Memory B cell (primary cell): ENCODE measurements around the gene TLCD3B.
A peak's percentile ranks its signal among the peaks of the same experiment; 100 is the strongest.

Source experiments
- ATAC-seq: fragments of 150-1000 bp; cut with Tn5 transposase; 2 replicates; pipeline ENCODE4 v1.10.0; 2021; ENCODE audit warnings: low read depth, mild to moderate bottlenecking, moderate library complexity
- DNase-seq, 2 donors: peaks; one replicate each; pipeline ENCODE4 v3.0.0; 2022; ENCODE audit warnings: low spot score in 2 of 2
- H3K27ac Mint-ChIP-seq: one replicate; pipeline ENCODE4 v1.8.0; 2022; ENCODE audit warnings: mild to moderate bottlenecking, moderate library complexity, mixed read lengths
- H3K27me3 Mint-ChIP-seq: one replicate; pipeline ENCODE4 v1.8.0; 2022; ENCODE audit warnings: mixed read lengths
- H3K36me3 Mint-ChIP-seq: one replicate; pipeline ENCODE4 v1.8.0; 2022; ENCODE audit warnings: mild to moderate bottlenecking, mixed read lengths
- H3K4me1 Mint-ChIP-seq: one replicate; pipeline ENCODE4 v1.8.0; 2022; ENCODE audit warnings: mixed read lengths
- H3K4me3 Mint-ChIP-seq: one replicate; pipeline ENCODE4 v1.8.0; 2022; ENCODE audit warnings: mild to moderate bottlenecking, moderate library complexity, mixed read lengths
- H3K9me3 Mint-ChIP-seq: one replicate; pipeline ENCODE4 v1.8.0; 2022; ENCODE audit warnings: mixed read lengths

TLCD3B gene

DNA sequence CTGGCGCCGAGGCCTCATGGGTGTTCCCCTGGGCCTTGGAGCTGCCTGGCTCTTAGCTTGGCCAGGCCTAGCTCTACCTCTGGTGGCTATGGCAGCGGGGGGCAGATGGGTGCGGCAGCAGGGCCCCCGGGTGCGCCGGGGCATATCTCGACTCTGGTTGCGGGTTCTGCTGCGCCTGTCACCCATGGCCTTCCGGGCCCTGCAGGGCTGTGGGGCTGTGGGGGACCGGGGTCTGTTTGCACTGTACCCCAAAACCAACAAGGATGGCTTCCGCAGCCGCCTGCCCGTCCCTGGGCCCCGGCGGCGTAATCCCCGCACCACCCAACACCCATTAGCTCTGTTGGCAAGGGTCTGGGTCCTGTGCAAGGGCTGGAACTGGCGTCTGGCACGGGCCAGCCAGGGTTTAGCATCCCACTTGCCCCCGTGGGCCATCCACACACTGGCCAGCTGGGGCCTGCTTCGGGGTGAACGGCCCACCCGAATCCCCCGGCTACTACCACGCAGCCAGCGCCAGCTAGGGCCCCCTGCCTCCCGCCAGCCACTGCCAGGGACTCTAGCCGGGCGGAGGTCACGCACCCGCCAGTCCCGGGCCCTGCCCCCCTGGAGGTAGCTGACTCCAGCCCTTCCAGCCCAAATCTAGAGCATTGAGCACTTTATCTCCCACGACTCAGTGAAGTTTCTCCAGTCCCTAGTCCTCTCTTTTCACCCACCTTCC, 43.5 kb downstream of the TLCD3B start:
- Mint-ChIP-seq H3K9me3 (no peaks in the 10 kb centered on the region), H3K27ac (no peak overlapping the region), H3K27me3 (no peaks in the 10 kb centered on the region), H3K4me1 (peaks cover 6% of the 10 kb centered on the region), H3K36me3 (peaks cover 37% of the 10 kb centered on the region), H3K4me3 (no peak overlapping the region)
- DNase-seq (no peak), ATAC-seq (no peak)

DNA sequence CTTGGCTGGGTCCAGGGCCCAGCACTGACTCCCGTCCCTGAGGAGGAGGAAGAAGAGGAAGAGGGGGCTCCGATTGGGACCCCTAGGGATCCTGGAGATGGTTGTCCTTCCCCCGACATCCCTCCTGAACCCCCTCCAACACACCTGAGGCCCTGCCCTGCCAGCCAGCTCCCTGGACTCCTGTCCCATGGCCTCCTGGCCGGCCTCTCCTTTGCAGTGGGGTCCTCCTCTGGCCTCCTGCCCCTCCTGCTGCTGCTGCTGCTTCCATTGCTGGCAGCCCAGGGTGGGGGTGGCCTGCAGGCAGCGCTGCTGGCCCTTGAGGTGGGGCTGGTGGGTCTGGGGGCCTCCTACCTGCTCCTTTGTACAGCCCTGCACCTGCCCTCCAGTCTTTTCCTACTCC, 44.1 kb downstream of the TLCD3B start:
- H3K27ac Mint-ChIP-seq: no peak overlapping the region
- no peak overlapping the region for H3K4me3 Mint-ChIP-seq
- ATAC-seq: no peak
- DNase-seq: no peak
- no peaks in the 10 kb centered on the region for H3K27me3 Mint-ChIP-seq
- peaks cover 40% of the 10 kb centered on the region for H3K36me3 Mint-ChIP-seq
- no peaks in the 10 kb centered on the region for H3K9me3 Mint-ChIP-seq
- H3K4me1 Mint-ChIP-seq: peaks cover 6% of the 10 kb centered on the region

DNA sequence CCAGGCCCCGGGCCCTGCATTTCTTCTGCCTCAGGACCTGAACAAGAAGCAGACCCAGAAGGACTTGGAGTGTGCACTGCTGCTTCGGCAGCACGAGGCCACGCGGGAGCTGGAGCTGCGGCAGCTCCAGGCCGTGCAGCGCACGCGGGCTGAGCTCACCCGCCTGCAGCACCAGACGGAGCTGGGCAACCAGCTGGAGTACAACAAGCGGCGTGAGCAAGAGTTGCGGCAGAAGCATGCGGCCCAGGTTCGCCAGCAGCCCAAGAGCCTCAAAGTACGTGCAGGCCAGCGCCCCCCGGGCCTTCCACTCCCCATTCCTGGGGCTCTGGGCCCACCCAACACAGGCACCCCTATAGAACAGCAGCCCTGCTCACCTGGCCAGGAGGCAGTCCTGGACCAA, 44.8 kb downstream of the TLCD3B start:
- Mint-ChIP-seq H3K9me3 (no peaks in the 10 kb centered on the region), H3K36me3 (peaks cover 40% of the 10 kb centered on the region), H3K27ac (no peak overlapping the region), H3K4me3 (no peak overlapping the region), H3K27me3 (no peaks in the 10 kb centered on the region), H3K4me1 (peaks cover 6% of the 10 kb centered on the region)
- ATAC-seq (no peak), DNase-seq (no peak)

DNA sequence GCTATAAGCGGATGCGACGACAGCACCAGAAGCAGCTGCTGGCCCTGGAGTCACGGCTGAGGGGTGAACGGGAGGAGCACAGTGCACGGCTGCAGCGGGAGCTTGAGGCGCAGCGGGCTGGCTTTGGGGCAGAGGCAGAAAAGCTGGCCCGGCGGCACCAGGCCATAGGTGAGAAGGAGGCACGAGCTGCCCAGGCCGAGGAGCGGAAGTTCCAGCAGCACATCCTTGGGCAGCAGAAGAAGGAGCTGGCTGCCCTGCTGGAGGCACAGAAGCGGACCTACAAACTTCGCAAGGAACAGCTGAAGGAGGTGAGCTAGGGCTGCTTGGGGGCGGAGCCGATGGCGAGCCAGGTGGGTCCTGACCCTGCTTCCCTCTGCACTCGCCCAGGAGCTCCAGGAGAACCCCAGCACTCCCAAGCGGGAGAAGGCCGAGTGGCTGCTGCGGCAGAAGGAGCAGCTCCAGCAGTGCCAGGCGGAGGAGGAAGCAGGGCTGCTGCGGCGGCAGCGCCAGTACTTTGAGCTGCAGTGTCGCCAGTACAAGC, 45.7 kb downstream of the TLCD3B start:
- Mint-ChIP-seq H3K27me3 (no peaks in the 10 kb centered on the region), H3K4me1 (peaks cover 6% of the 10 kb centered on the region), H3K4me3 (no peak overlapping the region), H3K9me3 (no peaks in the 10 kb centered on the region), H3K27ac (no peak overlapping the region), H3K36me3 (peaks cover 40% of the 10 kb centered on the region)
- DNase-seq (no peak), ATAC-seq (no peak)

DNA sequence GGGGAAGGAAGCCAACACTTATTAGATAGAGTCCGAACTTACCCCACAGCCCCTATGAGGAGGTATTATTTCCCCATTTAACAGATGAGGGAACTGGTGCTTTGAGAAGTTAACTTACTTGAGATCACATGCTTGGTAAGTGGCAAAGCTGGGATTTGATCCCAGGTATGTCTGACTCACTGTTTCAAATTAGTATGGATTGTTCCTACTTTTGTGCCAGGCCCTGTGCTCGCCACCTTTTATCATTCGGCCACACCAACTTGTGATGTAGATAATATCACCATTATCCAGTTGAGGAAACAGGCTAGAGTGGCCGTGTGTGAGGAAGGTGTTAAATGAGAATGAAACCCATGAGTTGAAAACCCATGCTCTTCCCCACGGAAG, 46.3 kb downstream of the TLCD3B start:
- H3K36me3 Mint-ChIP-seq: peaks cover 44% of the 10 kb centered on the region

DNA sequence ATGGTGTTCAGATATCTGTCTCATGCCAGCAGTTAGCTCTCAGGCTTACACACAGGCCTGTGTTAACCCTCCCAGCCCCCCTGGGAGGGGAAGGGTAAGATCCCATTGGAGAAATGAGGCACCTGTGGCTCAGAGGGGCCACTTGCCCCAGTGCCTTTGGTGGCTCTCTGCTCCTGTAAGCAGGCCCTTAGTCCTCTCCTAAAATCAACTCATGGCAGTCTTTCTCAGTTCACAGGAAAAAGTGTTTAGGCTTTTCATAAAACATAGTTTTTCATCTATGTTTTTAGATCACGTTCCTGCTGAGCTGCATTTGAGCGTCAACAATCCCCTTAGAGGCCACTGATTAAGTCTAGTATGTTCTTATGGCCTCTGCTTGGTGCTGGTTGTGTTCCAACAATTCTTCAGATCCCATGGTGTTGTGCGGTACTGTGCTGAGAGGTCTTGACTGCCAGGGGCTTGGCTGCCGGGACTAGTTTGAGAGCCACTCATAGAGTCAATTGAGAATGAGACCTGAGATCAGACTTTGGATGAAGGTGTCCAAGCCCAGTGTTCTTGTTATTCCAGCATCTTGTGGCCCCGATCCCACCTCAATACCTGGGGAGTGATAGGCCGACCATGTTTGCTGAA, 46.8 kb downstream of the TLCD3B start:
- Mint-ChIP-seq H3K36me3 (peaks cover 44% of the 10 kb centered on the region), H3K4me3 (no peak overlapping the region), H3K27ac (no peak overlapping the region), H3K4me1 (peaks cover 3% of the 10 kb centered on the region), H3K27me3 (no peaks in the 10 kb centered on the region), H3K9me3 (no peaks in the 10 kb centered on the region)
- no peak for DNase-seq
- ATAC-seq: no peak

More for the DNA sequence above, 46.3 kb downstream of the TLCD3B start:
- no peaks in the 10 kb centered on the region for H3K9me3 Mint-ChIP-seq
- no peak overlapping the region for H3K4me3 Mint-ChIP-seq
- H3K4me1 Mint-ChIP-seq: peaks cover 6% of the 10 kb centered on the region
- no peak for ATAC-seq
- H3K27me3 Mint-ChIP-seq: no peaks in the 10 kb centered on the region
- H3K27ac Mint-ChIP-seq: no peak overlapping the region
- DNase-seq: no peak

DNA sequence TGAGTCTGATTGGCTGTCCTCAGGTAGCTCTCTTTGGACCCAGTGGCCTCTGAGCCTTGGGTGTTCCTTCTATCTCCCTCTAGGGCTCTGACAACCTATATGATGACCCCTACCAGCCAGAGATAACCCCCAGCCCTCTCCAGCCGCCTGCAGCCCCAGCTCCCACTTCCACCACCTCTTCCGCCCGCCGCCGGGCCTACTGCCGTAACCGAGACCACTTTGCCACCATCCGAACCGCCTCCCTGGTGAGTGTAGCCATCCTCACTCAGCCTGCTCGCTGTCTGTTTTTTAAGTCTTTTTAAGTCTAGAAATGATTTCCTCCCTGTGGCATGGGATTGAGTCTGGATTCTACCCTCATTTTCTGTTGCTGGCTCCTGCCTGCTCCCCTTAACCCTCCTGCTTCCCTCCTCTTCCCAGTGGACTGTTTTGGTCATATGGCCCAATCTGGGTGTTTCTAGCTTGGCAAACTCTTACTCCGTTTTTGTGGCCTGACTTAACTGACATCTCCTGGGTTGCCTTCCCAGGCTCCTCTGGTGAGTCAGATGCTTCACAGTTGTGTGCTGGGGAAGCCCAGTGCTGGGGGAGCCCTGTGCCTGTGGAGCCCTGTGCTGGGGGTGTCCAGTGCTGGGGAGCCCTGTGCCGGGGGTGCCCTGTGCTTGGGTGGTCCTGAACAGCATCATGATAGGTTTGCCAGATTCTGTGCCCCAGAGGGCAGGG, 47.5 kb downstream of the TLCD3B start:
- ATAC-seq: no peak
- Mint-ChIP-seq H3K9me3 (no peaks in the 10 kb centered on the region), H3K27me3 (no peaks in the 10 kb centered on the region), H3K4me3 (no peak overlapping the region), H3K4me1 (no peaks in the 10 kb centered on the region), H3K36me3 (peaks cover 43% of the 10 kb centered on the region), H3K27ac (no peak overlapping the region)
- DNase-seq: no peak

DNA sequence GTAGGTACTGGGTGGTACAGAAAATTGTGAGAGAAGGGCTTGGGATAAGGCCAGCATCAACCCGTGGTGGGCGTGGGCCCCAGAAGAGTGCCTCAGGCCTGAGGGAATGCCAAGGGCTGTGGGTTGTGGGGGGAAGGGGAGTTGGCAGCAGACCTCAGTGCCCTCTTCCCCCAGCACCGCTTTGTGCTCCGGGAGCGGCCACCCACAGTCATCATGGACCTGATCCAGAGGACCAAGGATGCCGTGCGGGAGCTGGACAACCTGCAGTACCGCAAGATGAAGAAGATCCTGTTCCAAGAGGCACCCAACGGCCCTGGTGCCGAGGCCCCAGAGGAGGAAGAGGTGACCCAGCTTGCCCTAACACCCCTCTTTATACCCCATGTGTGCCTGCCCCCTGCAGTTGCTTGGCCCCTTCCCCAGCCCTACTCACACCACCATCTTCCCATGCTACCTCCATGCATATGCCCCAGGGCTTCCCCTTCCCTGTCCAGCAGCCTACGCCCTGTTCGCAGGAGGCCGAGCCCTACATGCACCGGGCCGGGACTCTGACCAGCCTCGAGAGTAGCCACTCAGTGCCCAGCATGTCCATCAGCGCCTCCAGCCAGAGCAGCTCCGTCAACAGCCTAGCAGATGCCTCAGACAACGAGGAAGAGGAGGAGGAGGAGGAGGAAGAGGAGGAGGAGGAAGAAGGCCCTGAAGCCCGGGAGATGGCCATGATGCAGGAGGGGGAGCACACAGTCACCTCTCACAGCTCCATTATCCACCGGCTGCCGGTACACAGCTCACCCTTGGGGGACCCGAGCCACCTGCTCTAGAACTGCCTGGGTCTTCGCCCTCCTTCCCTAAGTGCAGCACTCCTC, 48.3 kb downstream of the TLCD3B start:
- no peaks in the 10 kb centered on the region for H3K4me1 Mint-ChIP-seq
- H3K36me3 Mint-ChIP-seq: peaks cover 40% of the 10 kb centered on the region
- no peak overlapping the region for H3K4me3 Mint-ChIP-seq
- DNase-seq (no peak), ATAC-seq (no peak)
- H3K9me3 Mint-ChIP-seq: no peaks in the 10 kb centered on the region
- H3K27ac Mint-ChIP-seq: no peak overlapping the region
- no peaks in the 10 kb centered on the region for H3K27me3 Mint-ChIP-seq

DNA sequence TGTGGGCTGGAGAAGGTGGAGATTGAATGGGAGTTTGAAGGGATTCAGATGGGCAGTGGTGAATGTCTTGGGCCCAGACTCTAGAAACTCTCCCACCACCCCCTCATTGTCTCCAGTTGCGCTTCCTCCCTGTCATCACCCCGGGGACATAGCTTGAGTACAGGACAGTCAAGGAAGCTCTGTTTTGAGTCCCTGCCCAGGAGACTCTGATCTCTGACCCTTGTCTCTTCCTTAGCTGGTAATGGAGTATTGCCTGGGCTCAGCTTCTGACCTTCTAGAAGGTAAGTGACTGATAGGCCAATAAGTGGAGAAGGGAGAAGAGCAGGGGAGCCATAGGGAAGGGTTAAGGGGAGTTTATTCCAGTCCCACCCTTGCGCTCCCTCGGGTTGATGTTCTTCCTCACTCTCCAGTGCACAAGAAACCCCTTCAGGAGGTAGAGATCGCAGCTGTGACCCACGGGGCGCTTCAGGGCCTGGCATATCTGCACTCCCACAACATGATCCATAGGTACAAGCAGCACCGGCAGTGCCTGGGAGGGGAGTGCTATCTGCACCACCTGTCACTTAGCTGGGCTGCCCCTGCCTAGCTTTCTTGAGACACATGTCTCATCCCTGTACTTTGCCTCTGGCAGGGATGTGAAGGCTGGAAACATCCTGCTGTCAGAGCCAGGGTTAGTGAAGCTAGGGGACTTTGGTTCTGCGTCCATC, 52.4 kb downstream of the TLCD3B start:
- Mint-ChIP-seq H3K9me3 (no peaks in the 10 kb centered on the region), H3K27me3 (no peaks in the 10 kb centered on the region), H3K27ac (no peak overlapping the region), H3K36me3 (peaks cover 27% of the 10 kb centered on the region), H3K4me3 (no peak overlapping the region), H3K4me1 (peaks cover 15% of the 10 kb centered on the region)
- DNase-seq (no peak), ATAC-seq (no peak)

DNA sequence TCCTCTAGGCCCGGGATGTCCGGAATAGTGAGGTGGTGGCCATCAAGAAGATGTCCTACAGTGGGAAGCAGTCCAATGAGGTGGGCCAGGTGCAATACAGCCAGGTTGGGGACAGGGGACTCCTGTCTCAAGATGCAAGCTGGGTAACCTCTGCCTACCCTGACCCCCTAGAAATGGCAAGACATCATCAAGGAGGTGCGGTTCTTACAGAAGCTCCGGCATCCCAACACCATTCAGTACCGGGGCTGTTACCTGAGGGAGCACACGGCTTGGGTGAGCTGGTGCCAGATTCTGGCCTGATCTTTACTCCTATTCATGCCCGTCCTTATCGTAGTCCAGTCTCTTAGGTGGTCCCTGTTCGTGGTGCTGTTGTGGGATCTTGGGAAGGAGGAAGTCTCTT, 53.0 kb downstream of the TLCD3B start:
- peaks cover 21% of the 10 kb centered on the region for H3K4me1 Mint-ChIP-seq

DNA sequence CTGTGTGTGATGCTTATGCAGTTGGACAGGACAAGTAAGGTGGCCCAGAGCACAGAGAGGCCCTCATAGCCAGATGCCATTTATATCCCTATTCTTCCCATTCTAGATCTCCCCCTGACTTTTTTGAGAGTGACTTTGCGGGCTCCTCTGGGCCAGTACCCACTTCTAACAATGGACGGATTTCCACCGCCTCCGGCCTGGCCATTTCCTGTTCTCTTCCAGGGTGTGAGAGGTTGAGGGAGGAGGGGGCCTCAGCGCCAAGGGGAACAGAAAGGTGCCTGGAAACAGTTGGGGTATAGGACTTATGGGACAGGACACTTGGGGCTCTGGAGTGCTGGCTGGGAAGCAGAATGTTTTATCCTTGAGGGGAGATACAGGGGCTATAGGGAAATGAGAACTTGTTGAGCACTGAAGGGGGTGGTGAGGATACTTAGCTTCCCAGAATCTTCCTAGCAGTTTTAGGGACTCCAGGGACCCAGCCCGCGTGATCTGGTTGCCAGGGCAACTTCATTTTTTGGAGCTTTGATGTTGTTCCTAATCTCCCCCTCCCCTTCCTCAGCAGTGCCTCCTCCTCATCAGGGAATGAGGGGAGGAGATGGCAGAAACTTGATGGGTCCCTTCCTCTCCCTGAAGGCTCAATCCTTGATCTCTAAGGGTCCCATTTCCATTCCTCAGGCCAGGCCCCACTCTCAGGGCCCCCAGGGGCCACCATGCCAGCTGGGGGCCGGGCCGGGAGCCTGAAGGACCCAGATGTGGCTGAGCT, 53.8 kb downstream of the TLCD3B start:
- Mint-ChIP-seq H3K4me1 (peaks cover 25% of the 10 kb centered on the region), H3K27ac (no peak overlapping the region), H3K9me3 (no peaks in the 10 kb centered on the region), H3K36me3 (peaks cover 19% of the 10 kb centered on the region), H3K27me3 (no peaks in the 10 kb centered on the region), H3K4me3 (no peak overlapping the region)
- DNase-seq (no peak), ATAC-seq (no peak)

More for the DNA sequence above, 53.0 kb downstream of the TLCD3B start:
- Mint-ChIP-seq H3K9me3 (no peaks in the 10 kb centered on the region), H3K36me3 (peaks cover 21% of the 10 kb centered on the region), H3K4me3 (no peak overlapping the region), H3K27me3 (no peaks in the 10 kb centered on the region), H3K27ac (no peak overlapping the region)
- DNase-seq (no peak), ATAC-seq (no peak)

DNA sequence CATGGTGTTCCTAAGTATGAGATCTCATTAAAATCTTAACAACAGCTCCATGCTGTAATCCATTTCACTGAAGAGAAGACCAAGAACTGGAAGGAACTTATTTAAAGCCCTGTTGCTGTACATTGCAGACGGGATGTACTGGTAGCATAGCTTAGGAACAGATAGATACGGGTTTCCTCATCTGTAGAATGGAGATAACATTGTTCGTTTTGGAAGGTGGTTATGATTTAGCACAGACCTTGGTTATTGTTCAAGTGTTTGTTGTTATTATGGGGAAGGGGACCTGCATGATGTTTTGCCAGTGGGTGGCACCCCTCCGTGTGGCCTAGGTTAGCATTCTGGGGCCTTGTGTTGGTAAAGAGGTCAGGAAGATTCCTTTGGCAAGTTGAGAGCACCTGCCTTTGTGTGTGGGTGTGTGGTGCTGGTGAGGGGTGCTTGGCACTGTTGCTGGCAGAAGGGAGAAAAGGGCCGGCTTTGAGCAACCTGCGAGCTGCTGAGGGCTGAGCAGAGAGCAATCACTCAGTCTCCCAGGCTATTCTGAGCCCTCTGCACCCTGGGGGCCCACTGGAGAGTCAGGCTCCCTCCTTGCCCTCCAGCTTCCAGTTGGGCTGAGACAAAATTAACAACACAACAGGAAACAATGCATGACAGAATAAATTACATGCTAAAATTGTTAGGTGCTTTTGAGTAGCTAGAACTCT, 55.1 kb downstream of the TLCD3B start:
- DNase-seq (no peak), ATAC-seq (no peak)
- Mint-ChIP-seq H3K36me3 (peaks cover 17% of the 10 kb centered on the region), H3K9me3 (no peaks in the 10 kb centered on the region), H3K27me3 (no peaks in the 10 kb centered on the region), H3K4me1 (peaks cover 25% of the 10 kb centered on the region), H3K4me3 (peak overlapping the region; percentile 100), H3K27ac (peak overlapping the region; percentile 71)
